ENCODE data around the gene RPRML.
"Not testable (repeated sequence)": the region's sequence is repeated elsewhere in the genome, so short reads cannot be mapped to it uniquely, and the experiment has no call there.

Gene RPRML

GRCh38 chr17:46979147-46979863 is at the start of gene RPRML:
Gene RPRML, minus strand, starts transcription at chr17:46979253. Its CDS starts 246 bp downstream, at chr17:46979007.
- no peak for DNase-seq

DNA sequence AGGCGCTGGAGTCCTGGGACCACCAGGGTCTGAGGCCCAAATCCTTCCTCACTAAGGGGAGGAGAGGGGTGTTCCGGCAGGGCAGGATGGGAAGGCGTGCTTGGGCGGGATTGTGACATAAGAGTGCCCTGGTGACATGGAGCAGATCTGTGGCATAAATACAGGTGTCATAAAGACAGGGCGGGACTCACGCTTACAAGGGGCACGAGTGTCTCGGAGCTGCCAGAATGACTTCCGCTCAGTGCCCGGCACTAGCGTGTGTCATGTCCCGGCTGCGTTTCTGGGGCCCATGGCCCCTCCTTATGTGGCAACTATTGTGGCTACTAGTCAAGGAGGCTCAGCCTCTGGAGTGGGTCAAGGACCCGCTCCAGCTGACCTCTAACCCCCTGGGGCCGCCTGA is 37.9 kb upstream of the RPRML start:
- not testable (repeated sequence) for DNase-seq

DNA sequence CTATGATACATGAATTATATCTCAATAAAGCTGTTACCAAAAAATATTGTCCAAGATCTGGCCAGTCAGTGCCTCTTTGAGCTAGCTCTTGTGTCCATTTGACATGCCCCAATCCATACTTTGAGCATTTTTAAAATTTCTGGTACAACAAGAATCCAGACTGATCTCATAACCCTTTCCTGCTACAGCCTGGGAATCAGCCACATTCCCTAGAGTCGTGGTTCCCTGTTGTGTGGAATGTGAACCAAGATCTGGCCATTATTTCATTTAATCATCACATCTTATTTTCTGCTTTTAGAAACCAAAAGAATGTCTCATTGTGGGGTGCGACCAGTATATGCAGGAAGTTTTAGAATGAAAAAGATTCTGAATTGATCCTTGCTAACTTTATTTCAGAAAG is 34.3 kb upstream of the RPRML start:
- no peak for DNase-seq

DNA sequence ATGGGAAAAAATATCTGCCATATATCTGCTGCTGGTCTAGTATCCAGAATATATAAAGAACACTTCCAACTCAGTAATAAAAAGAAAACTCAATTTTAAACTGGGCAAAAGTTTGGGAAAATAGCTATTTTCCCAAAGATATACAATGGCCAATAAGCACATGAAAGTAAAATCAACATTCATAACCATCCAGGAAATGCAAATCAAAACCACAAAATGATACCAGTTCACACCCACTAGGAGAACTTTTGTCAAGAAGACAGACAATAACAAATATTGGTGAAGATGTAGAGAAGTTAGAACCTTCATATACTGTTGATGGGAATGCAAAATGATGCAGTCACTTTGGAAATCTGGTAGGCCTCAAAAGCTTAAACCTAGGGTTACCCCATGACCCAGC is 33.4 kb upstream of the RPRML start:
- no peak for DNase-seq

DNA sequence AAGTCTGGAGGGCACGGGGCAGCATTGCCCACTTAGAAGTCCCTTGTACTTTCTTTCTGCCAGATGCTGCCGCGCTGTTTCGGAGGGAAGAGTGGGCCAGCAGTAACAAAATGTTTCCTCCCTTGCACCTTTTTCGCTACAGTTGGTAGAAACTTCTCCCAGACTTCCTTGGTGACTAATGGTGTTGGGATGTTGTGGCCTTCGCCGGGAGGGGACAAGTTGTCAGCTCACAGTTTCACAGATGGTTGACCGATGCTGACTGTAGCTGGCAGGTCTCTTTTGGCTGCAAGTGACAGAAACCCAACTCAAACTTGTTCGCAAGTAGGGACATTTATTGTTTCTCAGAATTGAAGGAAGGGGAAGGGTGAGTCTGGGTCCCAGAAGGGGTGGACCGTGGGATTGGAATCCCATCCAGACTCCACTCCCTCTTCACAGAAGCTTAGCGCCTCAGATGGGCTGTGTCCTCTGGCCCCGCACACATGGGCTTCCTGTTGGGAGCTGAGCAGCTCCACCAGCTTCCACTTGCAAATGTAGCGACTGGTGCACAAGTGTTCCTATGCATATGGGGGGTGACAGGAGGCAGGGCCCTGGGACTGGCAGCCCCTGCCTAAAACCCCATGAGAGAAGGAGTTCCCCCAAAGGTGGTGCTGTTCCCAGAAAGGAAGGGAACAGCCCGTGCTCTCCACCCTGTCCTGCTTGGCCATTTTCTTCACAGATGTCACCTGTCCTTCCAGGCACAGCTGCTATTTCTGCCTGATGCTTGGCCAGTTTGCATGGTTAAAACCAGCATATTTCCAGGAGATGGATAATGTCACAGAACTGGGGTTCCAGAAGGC is 30.9 kb upstream of the RPRML start:
- DNase-seq: no peak

GRCh38 chr17:47004906-47005305 is 25.9 kb upstream of the RPRML start:
- no peak for DNase-seq

GRCh38 chr17:47003864-47004263 is 24.8 kb upstream of the RPRML start:
- DNase-seq: not testable (repeated sequence)

GRCh38 chr17:46995841-46996571 is 17.0 kb upstream of the RPRML start:
- DNase-seq: no peak

DNA sequence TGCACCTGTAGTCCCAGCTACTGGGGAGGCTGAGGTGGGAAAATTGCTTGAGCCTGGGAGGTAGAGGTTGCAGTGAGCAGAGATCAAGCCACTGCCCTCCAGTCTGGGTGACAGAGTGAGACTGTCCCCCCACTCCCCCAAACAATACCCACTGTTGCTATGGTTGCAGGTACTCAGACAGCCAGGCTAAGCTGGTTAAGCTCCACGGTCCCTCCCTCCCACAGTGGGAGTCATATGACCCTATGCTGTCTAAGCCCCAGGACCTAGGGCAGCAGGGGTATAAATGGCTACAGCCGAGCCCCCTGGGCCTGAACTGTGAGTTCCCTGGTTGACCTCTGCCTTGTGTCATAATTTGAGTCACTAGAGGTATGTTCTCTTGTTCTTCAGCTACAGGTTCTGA is 15.9 kb upstream of the RPRML start:
- no peak for DNase-seq

GRCh38 chr17:46991617-46992016 is 12.6 kb upstream of the RPRML start:
- no peak for DNase-seq

DNA sequence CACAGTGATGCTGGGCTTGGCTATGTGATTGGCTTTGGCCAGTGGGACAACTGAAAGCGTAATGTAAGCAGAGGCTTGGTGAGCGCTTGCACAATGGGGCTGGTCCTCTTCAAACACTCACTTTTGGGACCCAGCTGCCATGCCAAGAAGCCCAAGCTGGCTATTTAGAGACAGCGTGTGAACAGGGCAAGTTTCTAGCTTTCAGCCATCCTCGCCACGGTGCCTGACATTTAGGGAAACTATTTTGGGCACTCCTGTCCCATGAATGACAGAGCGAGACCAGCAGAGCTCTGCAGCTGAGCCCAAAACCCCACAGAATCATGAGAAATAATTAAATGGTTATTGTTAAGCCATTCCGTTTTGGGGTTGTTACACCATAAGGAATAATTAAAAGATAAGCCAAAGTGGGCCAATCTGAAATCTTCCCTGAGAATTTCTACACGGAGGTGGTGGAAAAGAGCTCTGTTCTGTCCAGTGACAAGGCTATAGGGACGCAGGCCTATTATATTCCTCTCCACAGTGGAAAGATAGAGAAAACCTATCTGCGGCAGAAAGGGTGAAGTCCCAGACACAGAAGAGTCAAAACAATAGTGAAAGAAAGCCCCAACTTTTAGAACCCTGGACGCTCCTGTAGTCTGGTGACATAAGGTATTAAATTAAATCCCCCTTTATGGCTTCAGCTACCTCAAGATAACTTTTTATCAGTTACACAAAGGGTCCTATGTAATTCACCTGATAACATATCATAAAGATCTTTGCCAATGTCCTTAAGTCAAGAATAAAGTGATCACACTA is 10.8 kb upstream of the RPRML start:
- DNase-seq: no peak

- DNase-seq: not testable (repeated sequence)
These were observed 8.9 kb upstream of the RPRML start for GRCh38 chr17:46987927-46988326.

DNA sequence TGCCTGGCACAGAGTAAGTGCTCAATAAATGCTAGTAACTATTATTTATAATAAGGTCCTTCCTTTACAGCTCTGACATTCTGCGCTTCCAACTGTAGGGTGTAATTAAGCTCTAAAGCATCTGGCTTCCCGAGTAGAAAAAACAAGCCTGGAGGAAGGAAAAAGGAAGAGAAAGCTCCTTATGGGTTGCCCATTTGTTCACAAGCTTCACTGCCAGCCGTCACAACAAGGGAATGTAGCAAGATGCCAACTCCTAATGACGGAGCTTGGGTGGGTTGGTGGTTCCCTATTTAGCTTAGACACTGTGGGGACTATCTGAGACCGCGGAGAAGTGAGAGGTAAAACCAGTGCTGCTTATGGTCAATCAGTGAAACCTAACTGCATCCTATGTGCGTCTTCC is 7.3 kb upstream of the RPRML start:
- DNase-seq: no peak

DNA sequence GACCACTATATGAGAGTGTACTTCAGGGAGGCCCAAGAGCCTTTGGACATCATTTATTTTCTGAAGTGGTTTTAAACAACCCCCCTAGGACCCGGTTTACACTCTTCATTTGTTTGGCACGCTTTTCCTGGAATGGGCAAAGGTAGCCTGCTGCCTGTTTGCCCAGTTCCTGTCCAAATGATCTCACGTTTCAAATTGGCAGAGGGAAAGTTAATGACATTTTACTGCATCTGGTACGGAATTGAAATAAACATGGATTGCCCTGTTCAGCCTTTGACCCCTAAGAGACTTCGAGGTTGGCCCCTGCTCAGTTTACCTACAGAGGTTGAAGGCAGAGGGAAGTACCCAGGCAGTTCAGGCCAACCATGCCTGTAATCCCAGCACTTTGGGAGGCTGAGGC is 5.8 kb upstream of the RPRML start:
- no peak for DNase-seq

DNA sequence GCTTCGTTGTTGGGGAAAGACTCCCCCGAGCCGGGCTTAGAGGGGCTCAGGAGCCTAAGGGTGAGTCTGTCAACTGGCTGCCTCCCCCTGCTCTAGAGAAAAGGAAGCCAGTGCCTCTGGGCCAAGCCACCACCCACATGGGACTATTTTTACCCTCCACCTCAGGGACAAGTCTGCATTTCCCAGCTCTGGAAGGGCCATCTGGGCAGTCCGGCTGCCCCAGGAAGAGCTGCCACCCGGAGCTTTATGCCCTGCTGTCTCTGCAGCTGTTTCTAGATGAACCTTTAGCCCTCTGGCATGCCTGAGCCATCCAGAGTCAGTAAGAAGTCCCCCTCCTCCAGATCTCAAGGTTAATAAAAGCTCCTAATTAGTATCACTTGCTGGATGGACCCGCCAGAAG is 5.3 kb upstream of the RPRML start:
- DNase-seq: no peak

GRCh38 chr17:46983782-46984181 is 4.7 kb upstream of the RPRML start:
- DNase-seq: no peak

DNA sequence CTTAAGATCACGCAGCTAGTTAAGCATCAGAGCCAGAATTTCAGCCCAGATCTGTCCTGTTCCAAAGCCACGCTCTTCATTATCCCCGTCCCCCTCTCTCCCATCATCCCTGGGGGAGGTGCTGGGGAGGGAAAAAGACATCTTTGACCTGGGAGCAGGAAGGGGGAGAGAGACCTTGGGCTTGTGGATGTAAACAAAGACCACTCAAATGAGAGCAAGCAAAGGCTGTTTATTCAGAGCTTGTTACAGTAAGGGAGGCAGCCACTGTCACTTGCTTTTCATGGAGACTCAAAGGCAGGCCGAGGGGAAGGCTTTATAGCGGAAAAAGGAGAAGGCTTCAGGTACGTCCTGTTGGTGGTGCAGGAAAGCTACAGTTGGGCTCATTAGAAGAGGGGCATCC is 3.5 kb upstream of the RPRML start:
- DNase-seq: no peak

- no peak for DNase-seq
These were observed 435 bp downstream of the RPRML start for GRCh38 chr17:46978489-46979146.

- no peak for DNase-seq
These were observed 1.1 kb downstream of the RPRML start for GRCh38 chr17:46977750-46978488.

DNA sequence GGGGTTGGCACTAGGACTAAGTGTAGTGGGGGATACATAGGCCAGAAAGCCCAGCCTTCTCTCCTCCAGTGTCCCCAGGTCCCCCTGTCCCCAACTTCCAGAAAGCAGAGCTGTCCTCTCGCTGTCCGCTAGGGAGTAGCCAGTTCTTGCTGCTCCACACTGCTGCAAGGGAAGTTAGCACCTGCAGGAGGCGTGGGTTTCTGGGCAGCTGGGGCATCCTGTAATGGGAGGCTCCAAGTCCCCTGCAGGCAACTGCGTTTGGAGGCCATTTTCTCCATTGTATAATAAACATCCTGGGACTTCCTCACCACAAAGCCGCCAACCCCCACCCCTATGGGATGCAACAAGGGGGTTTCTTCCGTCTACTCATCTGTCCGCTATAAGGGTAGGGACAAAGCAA is 1.7 kb downstream of the RPRML start:
- DNase-seq: no peak

- DNase-seq: no peak
These were observed 2.3 kb downstream of the RPRML start for GRCh38 chr17:46976626-46977270.
